ENCODE results near the gene DCUN1D5. TPM values are rescaled to one million over a fixed set of nuclear protein-coding genes. Genes with fewer than 3 reads are reported as not detected.

DCUN1D5 gene
- total and polyA plus RNA-seq, 7 donors: 19.5 to 58.7 (median 26.8) TPM

DNA sequence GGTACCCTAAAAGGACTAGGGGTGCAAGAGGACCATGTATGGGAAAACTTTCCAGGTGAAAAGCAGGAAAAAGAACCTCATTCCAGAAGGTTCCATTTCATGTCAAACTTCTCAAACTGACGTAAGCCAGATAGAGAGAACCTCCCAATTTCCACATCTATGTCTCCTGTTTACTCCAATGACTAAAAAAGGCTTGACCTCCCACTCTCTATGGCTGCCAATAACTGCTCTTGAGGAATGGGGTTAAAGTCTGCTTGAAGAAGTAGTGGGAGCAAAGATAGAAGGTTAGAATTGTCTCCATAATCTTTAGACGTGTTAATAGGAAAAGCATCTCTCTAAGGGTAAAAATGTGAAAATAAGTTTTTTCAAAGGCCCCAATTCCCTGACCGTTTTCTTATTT lies 38.0 kb downstream of the DCUN1D5 start:
- H3K4me1 ChIP-seq: no peaks in the 10 kb centered on the region
- no peak overlapping the region for H3K4me3 ChIP-seq
- TF ChIP-seq, protein P1, sequence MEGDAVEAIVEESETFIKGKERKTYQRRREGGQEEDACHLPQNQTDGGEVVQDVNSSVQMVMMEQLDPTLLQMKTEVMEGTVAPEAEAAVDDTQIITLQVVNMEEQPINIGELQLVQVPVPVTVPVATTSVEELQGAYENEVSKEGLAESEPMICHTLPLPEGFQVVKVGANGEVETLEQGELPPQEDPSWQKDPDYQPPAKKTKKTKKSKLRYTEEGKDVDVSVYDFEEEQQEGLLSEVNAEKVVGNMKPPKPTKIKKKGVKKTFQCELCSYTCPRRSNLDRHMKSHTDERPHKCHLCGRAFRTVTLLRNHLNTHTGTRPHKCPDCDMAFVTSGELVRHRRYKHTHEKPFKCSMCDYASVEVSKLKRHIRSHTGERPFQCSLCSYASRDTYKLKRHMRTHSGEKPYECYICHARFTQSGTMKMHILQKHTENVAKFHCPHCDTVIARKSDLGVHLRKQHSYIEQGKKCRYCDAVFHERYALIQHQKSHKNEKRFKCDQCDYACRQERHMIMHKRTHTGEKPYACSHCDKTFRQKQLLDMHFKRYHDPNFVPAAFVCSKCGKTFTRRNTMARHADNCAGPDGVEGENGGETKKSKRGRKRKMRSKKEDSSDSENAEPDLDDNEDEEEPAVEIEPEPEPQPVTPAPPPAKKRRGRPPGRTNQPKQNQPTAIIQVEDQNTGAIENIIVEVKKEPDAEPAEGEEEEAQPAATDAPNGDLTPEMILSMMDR (IDR thresholded peaks at IDR 0.05): no peak
- no peaks in the 10 kb centered on the region for H3K9me3 ChIP-seq
- ATAC-seq (no peak), DNase-seq (no peak)
- H3K27ac ChIP-seq: no peak overlapping the region
- peaks cover 0 to 6% of the 10 kb centered on the region in 2 donors for H3K36me3 ChIP-seq (ENCODE audit: insufficient read depth in 1 of 2, low read depth in 1 of 2)
- intact Hi-C loops (cut with DNase I): no loop called here
- WGBS, 3 donors: 89 to 94% (median 92%) methylated on average over 3 of the region's 3 CpGs
- no peaks in the 10 kb centered on the region for H3K27me3 ChIP-seq (ENCODE audit: insufficient read depth in 3 of 3, low read length in 2 of 3)

DNA sequence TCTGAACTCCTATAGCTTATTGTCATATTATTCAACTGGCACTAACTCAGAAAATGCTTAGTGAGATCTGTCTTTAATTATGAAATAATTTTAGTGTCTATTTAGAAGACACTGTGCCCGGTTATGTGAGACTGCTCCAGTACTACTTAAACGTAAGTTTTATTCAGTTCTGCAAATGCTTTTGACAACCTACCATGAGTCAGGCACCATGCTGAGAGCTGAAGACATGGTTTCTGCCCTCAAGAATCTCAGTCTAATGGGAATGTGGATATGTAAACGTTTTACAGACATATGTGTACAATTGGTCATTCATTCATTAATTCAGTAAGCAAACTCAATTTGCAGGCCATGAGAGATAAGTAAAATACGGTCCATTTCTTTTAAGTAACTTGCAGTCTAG lies 40.0 kb downstream of the DCUN1D5 start:
- peaks cover 0 to 1% of the 10 kb centered on the region in 2 donors for H3K36me3 ChIP-seq (ENCODE audit: insufficient read depth in 1 of 2, low read depth in 1 of 2)
- intact Hi-C loops (cut with DNase I): no loop called here
- no peak for DNase-seq

DNA sequence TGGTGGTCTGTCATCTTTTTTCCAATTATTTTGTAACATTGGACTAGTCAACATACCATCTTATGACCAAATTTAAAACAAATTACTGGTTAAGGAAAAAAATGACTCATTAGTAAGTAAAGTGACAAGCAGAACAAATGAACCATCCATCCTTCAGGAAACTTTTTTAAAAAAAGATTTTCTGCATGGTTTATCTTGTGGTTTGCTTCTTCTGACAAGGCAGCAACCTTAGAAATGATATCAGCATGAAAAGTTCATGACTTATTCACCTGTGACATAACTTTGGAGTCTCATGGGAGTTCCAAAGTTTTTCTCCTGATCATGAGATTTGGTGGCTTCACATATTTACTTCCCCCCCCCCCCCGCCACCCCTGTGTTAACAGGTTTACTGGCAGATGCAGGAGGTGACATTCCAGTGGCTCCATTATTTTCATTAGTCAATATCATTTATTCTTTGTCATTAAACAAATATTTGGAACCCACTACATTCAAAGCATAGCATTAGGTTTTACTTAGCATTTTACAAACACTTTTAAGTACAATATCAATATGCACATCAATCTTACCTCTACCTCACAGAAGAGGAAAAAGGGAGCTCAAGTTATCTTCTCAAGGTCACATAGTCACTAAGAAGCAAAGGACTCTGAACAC lies 40.7 kb downstream of the DCUN1D5 start:
- no peaks in the 10 kb centered on the region for H3K4me1 ChIP-seq
- DNase-seq (no peak), ATAC-seq (no peak)
- H3K4me3 ChIP-seq: no peak overlapping the region
- intact Hi-C loops (cut with DNase I): no loop called here
- no peaks in the 10 kb centered on the region for H3K36me3 ChIP-seq (ENCODE audit: insufficient read depth in 1 of 2, low read depth in 1 of 2)
- H3K27me3 ChIP-seq (ENCODE audit: insufficient read depth in 3 of 3, low read length in 2 of 3): peaks cover 0 to 4% (median 0%) of the 10 kb centered on the region in 3 donors
- TF ChIP-seq, protein P1 (IDR thresholded peaks at IDR 0.05): no peak
- H3K27ac ChIP-seq: no peak overlapping the region
- 92 to 94% methylated on average over 1 of the region's 1 CpG; no CpG with 5 or more reads in 1 of the 3 donors for WGBS, 3 donors
- no peaks in the 10 kb centered on the region for H3K9me3 ChIP-seq

More for the DNA sequence above, 40.0 kb downstream of the DCUN1D5 start:
- no peak for ATAC-seq
- 77 to 80% (median 80%) methylated on average over 4 of the region's 4 CpGs for WGBS, 3 donors
- no peak overlapping the region for H3K4me3 ChIP-seq
- no peaks in the 10 kb centered on the region for H3K9me3 ChIP-seq
- TF ChIP-seq, protein P1 (IDR thresholded peaks at IDR 0.05): no peak
- H3K27me3 ChIP-seq (ENCODE audit: insufficient read depth in 3 of 3, low read length in 2 of 3): no peaks in the 10 kb centered on the region
- no peak overlapping the region for H3K27ac ChIP-seq
- H3K4me1 ChIP-seq: no peaks in the 10 kb centered on the region

DNA sequence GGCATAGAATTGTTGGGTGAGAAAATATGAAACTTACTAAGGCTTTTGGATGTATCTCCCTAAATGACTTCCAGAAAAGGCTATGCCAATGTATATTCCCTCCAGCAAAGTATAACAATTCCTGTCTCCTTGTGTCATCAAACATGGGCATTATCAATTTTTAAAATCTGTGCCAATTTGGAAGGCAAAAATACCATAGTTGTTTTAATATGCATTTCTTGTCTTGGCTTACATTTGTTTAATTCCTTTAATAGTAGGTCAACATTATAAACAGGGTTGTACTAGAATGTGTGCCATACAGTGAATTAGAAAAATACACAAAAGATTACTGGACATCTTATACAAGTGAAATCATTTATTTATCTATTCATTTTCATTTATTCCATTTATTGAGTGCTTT lies 41.6 kb downstream of the DCUN1D5 start:
- H3K9me3 ChIP-seq: no peaks in the 10 kb centered on the region
- no peak overlapping the region for H3K27ac ChIP-seq
- DNase-seq (no peak), ATAC-seq (no peak)
- H3K4me1 ChIP-seq: no peaks in the 10 kb centered on the region
- TF ChIP-seq, protein P1 (IDR thresholded peaks at IDR 0.05): no peak
- H3K4me3 ChIP-seq: no peak overlapping the region
- H3K36me3 ChIP-seq (ENCODE audit: insufficient read depth in 1 of 2, low read depth in 1 of 2): no peaks in the 10 kb centered on the region
- peaks cover 0 to 6% (median 0%) of the 10 kb centered on the region in 3 donors for H3K27me3 ChIP-seq (ENCODE audit: insufficient read depth in 3 of 3, low read length in 2 of 3)
- intact Hi-C loops (cut with DNase I): no loop called here

DNA sequence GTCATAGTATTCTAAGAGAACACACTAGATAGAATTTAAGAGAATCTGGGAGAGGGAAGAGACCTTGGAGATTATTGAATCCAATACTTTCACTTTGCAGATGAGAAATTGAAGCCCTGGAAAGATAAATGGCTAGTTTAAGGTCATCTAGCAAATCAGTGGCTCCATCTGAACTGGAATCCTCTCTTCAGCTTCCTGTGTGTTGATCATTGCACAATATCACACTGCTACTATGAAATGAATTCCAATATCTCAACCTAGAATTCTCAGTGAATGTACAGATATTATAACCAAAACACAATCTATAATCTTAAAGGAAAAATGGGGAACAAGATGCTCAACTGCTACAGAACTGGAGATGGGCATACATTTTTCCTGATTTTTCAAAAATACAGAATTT lies 44.1 kb downstream of the DCUN1D5 start:
- TF ChIP-seq, protein P1 (IDR thresholded peaks at IDR 0.05): no peak

More for the DNA sequence above, 44.1 kb downstream of the DCUN1D5 start:
- H3K27ac ChIP-seq: no peak overlapping the region
- H3K27me3 ChIP-seq (ENCODE audit: insufficient read depth in 3 of 3, low read length in 2 of 3): peaks cover 0 to 6% (median 0%) of the 10 kb centered on the region in 3 donors
- no peaks in the 10 kb centered on the region for H3K36me3 ChIP-seq (ENCODE audit: insufficient read depth in 1 of 2, low read depth in 1 of 2)
- DNase-seq (no peak), ATAC-seq (no peak)
- H3K9me3 ChIP-seq: no peaks in the 10 kb centered on the region
- H3K4me1 ChIP-seq: no peaks in the 10 kb centered on the region
- H3K4me3 ChIP-seq: no peak overlapping the region
- intact Hi-C loops (cut with DNase I): no loop called here

Measured in psoas muscle (tissue), 8 donors.